DND-41 (cell line): ENCODE measurements around the gene TNNC2.

ENCODE experiments used
- EZH2 ChIP-seq: IDR thresholded peaks from 3 replicates; pipeline ENCODE4 v1.6.1; 2012; ENCODE audit warnings: borderline replicate concordance, low read depth, mild to moderate bottlenecking, moderate library complexity, low read length, inconsistent platforms; ENCODE audit not compliant: severe bottlenecking
- TF ChIP-seq, protein P1 (sequence below): IDR thresholded peaks from 2 replicates; pipeline ENCODE4 v1.5.1; 2012; ENCODE audit warnings: borderline replicate concordance, low read length, moderate library complexity, mild to moderate bottlenecking; ENCODE audit not compliant: poor library complexity, severe bottlenecking; ENCODE audit errors: extremely low read depth

DNA sequence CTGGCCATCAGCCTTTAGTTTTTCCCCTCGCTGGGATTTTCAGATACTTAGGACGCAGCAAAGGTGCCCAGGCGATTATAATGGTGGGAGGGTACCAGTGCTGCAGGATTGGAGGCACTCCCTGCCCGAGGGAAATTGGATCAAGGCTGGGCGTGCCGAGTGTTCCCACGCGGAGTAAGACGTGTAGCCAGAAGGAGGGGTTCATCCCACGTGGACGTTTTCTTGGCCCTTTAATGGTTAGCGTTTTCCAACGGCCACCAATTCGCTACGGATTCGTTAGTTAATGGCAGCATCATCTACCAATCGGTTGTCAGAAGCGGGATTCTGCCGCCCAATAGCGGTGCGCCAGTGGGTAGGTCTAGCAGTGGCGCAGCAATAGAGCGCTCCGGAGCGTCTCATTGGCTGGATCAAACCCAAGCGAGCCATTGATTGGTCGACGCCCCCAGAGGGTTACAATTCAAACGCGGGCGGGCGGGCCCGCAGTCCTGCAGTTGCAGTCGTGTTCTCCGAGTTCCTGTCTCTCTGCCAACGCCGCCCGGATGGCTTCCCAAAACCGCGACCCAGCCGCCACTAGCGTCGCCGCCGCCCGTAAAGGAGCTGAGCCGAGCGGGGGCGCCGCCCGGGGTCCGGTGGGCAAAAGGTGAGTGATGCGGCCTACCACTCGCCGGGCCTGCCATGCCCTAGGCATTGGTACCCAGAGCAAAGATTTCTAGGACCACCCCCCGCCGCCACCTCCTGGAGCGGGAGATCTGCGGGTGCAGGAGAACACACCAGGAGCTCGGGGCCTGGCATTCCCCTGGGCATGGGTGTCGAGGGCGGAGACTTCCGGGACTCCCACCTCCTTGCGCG lies 14.7 kb downstream of the TNNC2 start, which contains the start of gene UBE2C:
- TF ChIP-seq, protein P1, sequence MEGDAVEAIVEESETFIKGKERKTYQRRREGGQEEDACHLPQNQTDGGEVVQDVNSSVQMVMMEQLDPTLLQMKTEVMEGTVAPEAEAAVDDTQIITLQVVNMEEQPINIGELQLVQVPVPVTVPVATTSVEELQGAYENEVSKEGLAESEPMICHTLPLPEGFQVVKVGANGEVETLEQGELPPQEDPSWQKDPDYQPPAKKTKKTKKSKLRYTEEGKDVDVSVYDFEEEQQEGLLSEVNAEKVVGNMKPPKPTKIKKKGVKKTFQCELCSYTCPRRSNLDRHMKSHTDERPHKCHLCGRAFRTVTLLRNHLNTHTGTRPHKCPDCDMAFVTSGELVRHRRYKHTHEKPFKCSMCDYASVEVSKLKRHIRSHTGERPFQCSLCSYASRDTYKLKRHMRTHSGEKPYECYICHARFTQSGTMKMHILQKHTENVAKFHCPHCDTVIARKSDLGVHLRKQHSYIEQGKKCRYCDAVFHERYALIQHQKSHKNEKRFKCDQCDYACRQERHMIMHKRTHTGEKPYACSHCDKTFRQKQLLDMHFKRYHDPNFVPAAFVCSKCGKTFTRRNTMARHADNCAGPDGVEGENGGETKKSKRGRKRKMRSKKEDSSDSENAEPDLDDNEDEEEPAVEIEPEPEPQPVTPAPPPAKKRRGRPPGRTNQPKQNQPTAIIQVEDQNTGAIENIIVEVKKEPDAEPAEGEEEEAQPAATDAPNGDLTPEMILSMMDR: peak; percentile 6
- TF ChIP-seq EZH2: no peak
